Stimulated activated CD4-positive, alpha-beta T cell treated with anti-CD3 and anti-CD28 coated beads, Interleukin-12 subunit alpha, Interleukin-12 subunit beta, amount 100 ng/mL, for 4 hours (primary cell): Measurements from ENCODE around the gene TNFAIP3.
"Not testable (repeated sequence)": the region's sequence is repeated elsewhere in the genome, so short reads cannot be mapped to it uniquely, and the experiment has no call there.

ENCODE experiments used
- DNase-seq: peaks from one replicate; pipeline ENCODE4 v3.0.0-alpha.2; 2020

Gene TNFAIP3

GRCh38 chr6:137866914-137867684 is at the start of gene TNFAIP3:
Gene TNFAIP3, plus strand, starts transcription at chr6:137867259. Its CDS starts 3,969 bp downstream, at chr6:137871228.
- DNase-seq = peak; percentile 91

GRCh38 chr6:137818440-137818839 is 48.6 kb upstream of the TNFAIP3 start:
- no peak for DNase-seq

DNA sequence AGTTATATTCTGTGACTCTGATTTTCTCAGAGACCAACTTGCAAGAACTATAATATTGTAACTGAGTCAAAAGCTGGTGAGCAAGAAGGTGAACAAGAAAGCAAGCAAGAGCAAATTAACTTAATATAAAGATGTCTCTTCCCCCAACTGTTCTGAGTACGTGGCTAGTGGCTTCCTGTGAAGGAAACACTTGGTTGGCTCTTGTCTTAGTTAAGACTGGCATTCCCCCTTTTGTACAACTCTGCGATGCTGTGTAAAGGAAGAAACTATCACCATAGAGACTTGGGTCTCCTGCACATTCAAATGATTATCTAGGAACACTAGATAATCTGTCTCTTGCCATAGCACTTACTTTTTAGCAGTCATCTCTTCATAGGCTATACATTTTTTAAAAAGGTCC is 47.3 kb upstream of the TNFAIP3 start:
- DNase-seq = no peak

DNA sequence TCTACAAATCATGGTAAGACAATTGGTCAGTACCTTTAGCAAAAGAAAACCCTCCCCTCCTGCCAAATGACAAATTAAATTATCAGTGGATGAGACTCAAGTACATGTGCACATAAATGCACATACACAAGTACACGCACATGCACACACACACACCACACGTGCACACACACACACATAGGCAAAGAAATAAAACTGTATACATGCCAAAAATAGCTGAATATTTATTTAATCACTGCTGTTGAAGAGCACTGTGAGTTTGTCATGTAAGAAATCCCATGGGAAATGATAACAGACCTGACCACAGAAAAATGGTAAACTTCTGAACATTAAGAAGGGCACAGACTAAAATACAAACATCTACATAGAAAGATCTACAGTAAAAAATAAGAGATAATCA is 46.6 kb upstream of the TNFAIP3 start:
- DNase-seq = no peak

GRCh38 chr6:137820952-137821351 is 46.1 kb upstream of the TNFAIP3 start:
- DNase-seq = no peak

DNA sequence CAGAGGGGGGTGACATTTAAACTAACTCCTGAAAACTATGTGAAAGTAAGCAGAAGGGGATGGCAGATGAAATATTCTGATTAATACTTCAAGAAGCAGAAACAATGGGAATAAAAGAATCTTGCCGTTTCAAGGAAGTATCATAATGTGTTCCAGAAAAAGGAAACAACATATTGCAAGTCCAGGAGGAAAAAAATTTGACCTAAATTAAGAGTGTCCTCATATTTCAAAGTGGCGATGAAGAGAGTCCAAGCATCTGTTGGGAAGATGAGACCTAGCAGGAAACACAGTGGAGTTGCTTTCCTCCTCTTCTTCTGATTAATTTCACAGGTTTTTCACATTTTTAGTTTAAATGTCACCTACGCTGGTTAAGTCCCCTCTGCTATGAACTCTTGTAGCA is 45.6 kb upstream of the TNFAIP3 start:
- DNase-seq = no peak

- DNase-seq = peak; percentile 32
Measured at GRCh38 chr6:137823826-137824555, 43.1 kb upstream of the TNFAIP3 start.

- DNase-seq = no peak
Measured at GRCh38 chr6:137824556-137824879, 42.5 kb upstream of the TNFAIP3 start.

DNA sequence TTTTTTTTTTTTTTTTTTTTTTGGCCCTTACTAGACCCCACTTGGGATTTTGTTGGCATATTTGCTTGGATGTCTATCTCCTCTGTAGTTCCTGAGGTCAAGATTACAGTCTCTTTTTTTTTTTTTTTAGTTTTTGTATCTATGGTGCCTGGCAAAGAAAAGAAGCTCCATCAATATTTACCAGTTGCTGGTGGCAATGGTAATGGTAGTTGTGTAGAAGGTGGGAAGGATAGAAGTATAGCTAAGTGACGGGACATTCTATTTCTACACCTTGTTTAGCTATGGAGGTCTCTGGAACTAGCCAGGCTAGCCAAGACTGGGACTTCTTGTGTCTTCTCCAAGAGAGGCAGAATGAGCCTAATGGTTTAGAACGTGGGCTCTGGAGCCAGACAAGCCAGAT is 42.2 kb upstream of the TNFAIP3 start:
- DNase-seq = no peak

- no peak for DNase-seq
Measured at GRCh38 chr6:137827411-137827940, 39.6 kb upstream of the TNFAIP3 start.

DNA sequence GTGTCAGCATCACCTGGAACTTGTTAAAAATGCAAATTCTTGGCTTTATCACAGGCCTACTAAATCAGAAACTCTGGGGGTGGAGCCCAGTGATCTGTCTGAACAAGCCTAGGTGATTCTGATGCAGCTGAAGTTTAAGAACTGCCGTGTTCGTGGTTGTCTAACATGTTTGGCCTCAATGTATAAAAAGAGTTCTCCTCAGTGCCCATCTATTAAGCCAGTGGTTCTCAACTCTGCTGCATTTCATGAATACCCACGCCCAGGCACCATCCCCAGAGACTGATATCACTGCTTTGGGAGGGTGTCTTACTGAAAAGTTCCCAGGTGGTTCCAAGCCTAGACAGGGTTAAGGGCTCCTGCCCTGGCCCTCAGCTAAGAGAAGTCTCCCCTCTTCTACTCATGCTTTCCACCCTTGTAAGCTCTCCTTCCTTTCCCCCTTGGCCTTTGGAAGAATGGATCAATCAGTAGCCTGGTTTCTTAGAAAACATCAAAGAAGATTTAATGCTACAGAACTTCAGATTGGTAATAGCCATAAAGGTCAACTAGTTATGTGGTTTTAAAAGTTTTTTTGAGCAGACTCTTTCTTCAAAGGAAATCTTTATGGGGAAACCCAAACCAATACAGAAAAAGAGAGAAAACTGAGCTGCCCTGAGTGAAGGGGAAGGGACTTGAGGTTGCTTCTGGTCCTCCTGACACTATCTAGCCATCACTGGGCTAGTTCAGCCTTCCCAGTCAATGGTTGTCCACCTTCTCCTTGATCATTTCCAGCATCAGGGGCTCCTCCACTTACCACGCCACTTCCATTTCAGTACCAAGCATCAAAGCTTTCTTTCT is 38.9 kb upstream of the TNFAIP3 start:
- DNase-seq = peak; percentile 28

GRCh38 chr6:137829641-137830083 is 37.4 kb upstream of the TNFAIP3 start:
- DNase-seq = no peak

DNA sequence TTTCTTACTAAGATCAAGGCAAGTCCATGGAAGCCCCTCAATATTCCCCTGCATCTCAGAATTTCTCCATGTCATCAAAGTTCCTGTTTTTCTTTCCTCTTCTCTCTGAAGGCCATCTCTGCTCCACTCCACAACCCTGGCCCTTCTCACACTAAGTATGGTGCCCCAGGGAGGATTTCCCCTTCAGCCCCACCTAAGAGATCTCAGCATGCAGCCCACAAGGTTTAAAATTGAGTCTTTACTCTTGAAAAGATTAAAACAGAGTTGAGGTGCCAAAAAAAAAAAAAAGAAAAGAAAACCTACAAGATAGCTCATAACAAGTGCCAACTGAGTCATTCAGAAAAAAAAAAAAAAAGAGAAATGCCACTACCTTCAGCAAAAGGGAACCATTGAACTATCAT is 36.5 kb upstream of the TNFAIP3 start:
- no peak for DNase-seq

DNA sequence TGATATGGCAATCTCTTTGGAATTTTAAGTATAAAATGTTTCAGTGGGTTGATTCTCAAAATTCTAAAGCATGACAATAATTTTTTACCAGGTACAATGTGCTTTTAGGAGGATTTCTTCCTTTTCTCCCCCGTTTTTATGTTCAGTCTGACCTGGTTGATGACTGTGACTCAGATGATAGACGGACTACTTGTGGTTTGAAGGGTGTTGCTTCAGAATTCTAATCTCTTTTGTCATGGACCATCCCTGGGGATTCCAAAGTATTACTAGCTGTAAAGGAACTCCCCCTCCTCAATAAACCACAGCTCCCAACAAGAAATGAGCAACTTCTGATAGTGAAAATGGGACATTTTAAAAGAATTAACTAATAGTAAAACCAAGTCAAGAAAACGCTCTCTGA is 34.9 kb upstream of the TNFAIP3 start:
- DNase-seq = no peak

DNA sequence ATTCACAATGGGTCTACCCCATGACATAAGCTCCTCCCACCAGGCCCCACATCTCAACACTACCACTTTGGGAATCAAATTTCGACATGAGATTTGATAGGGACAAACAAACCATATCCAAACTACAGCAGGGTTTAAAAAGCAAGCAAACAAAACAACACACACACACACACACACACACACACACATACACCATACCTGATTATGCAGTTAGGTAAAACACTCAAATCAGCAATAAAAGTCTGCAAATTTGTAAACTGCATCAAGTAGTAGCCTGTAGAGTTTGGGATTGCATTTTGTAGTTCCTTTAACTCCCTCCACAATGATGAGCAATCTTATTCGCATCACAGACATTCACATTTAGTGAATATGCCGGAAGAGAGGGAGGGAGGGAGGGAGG is 32.6 kb upstream of the TNFAIP3 start:
- no peak for DNase-seq

GRCh38 chr6:137836788-137837187 is 30.3 kb upstream of the TNFAIP3 start:
- no peak for DNase-seq

- not testable (repeated sequence) for DNase-seq
Measured at GRCh38 chr6:137838090-137838489, 29.0 kb upstream of the TNFAIP3 start.

- not testable (repeated sequence) for DNase-seq
Measured at GRCh38 chr6:137838597-137838996, 28.5 kb upstream of the TNFAIP3 start.

DNA sequence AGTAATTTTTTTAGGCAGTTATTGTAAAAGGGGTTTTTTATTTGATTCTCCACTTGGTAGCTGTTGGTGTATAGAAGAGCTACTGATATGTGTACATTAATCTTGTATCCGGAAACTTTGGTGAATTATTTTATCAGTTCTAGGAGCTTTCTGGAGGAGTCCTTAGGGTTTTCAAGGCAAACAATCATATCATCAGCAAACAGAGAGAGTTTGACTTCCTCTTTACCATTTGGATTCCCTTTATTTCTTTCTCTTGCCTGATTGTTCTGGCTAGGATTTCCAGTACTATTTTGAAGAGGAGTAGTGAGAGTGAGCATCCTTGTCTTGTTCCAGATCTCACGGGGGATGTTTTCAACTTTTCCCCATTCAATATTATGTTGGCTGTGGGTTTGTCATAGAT is 28.0 kb upstream of the TNFAIP3 start:
- DNase-seq = no peak

DNA sequence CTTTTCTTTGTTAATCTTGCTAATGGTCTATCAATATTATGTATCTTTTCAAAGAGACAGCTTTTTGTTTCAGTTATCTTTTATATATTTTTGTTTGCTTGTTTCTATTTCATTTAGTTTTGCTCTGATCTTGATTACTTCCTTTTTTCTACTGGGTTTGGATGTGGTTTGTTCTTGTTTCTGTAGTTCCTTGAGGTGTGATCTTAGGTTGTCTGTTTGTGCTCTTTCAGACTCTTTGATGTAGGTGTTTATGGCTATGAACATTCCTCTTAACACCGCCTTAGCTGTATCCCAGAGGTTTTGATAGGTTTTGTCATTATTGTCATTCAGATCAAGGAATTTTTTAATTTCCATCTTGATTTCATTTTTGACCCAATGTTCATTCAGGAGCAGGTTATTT is 26.8 kb upstream of the TNFAIP3 start:
- DNase-seq = no peak

DNA sequence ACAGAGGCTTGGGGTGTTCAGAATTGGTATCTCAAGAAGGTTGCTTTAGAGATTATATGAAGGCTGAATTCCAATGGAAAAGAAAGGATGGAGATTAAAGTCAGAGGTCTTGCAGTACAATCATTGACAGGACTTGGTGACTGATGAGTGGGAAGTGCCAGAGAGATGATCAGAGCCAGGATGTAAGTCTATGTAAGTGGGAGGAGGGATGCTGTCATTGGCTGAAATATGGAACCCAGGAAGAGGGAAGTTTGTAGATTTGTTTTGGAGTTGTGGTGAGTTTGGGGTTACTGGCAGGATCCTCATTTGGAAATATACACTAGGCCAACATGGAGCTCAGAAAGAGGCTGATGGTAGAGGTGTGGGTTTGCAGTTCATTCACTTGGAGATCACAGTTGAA is 23.8 kb upstream of the TNFAIP3 start:
- DNase-seq = no peak

GRCh38 chr6:137844327-137844726 is 22.7 kb upstream of the TNFAIP3 start:
- not testable (repeated sequence) for DNase-seq

- DNase-seq = not testable (repeated sequence)
Measured at GRCh38 chr6:137844773-137845172, 22.3 kb upstream of the TNFAIP3 start.
